HT1080 (cell line): ENCODE measurements around the gene IQGAP2. TPM values are rescaled to one million over a fixed set of nuclear protein-coding genes. Genes with fewer than 3 reads are reported as not detected.

Experiments
- DNase-seq: peaks from one replicate; pipeline ENCODE4 v3.0.0-alpha.2; 2015; ENCODE audit warnings: low read depth
- total RNA-seq: library from RNA; depleted of rRNA; stranded (reverse); fragments of >200 nt; shearing (Covaris generic); gene quantifications from 2 replicates; pipeline ENCODE4 v1.2.3, GENCODE V29; 2014

Gene IQGAP2
- total RNA-seq, 1 experiment from 2014 or later, result 0.16 TPM

- no peak for DNase-seq
Observed at GRCh38 chr5:76383126-76383832, 19.8 kb upstream of the IQGAP2 start.

GRCh38 chr5:76384189-76384588, 18.9 kb upstream of the IQGAP2 start:
- no peak for DNase-seq

GRCh38 chr5:76384705-76385104, 18.4 kb upstream of the IQGAP2 start:
- DNase-seq, result no peak

DNA sequence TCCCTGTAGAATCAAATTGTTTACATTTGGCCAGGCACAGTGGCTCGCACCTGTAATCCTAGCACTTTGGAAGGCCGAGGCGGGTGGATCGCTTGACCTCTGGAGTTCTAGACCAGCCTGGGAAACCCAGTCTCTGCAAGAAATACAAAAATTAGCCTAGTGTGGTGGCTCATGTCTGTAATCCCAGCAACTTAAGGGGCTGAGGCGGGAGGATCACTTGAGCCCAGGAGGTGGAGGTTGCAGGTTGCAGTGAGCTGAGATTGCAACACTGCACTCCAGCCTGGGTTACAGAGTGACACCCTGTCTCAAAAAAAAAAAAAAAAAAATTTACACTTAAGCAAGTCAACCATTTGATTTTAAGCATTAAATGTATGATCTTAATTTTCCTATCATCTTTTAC, 17.5 kb upstream of the IQGAP2 start:
- DNase-seq, result no peak

DNA sequence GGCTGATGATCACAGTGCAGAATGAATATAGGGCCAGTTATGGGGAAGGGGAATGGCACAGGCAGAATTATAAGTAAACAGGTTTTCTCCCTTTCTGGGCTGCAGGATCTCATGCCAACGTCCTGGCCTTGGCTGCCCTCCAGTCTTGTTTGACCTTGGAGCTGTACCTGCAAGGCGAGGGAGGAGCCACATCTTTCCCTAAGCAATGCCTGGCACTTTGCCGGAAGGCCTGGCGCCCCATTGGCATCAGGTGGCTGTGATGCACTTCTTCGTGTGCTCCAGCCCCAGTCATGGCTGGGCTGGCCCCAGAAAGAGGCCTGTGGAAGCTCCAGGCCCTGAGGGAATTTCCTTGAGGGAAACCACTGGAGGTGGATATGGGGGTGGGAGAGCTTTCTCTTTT, 16.7 kb upstream of the IQGAP2 start:
- DNase-seq, result no peak

DNA sequence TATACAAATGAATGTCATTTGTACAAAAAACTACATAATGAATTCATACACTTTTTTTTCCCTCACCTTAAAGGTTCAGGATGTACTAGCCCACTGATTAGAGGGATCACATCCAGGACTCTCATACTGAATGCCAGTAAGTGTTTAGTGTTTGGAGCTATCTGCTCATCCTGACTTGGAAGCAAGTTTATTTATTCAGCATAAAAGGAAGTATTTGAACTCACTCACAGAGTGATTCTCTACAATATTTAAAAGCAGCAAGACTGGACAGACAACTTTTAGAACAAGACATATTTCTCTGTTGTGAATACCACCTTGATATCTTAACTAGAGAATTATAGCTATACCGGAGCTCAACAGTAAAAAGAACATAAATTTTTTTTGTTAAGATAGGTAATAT, 14.8 kb upstream of the IQGAP2 start:
- no peak for DNase-seq

- no peak for DNase-seq
Observed at GRCh38 chr5:76388791-76389512, 14.1 kb upstream of the IQGAP2 start.

- DNase-seq, result no peak
Observed at GRCh38 chr5:76389513-76390154, 13.5 kb upstream of the IQGAP2 start.

GRCh38 chr5:76391014-76391413, 12.1 kb upstream of the IQGAP2 start:
- no peak for DNase-seq

GRCh38 chr5:76393035-76393680, 9.9 kb upstream of the IQGAP2 start:
- DNase-seq, result no peak

DNA sequence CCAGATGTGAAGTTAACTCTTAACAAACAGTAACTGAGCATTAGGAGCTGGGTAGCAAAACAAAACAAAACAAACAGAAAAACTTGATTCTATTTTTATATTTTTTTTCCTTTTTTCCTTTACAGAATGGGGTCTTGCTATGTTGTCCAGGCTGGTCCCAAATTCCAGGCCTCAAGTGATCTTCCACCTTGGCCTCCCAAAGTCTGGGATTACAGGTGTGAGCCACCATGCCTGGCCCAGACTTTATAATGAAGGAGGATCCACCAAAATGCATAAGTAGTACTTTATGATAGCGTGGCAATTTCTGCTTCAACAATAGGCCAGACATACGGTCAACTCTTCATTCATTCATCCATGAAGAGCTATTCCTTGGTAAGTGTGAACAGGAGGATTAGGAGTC, 5.9 kb upstream of the IQGAP2 start:
- no peak for DNase-seq

DNA sequence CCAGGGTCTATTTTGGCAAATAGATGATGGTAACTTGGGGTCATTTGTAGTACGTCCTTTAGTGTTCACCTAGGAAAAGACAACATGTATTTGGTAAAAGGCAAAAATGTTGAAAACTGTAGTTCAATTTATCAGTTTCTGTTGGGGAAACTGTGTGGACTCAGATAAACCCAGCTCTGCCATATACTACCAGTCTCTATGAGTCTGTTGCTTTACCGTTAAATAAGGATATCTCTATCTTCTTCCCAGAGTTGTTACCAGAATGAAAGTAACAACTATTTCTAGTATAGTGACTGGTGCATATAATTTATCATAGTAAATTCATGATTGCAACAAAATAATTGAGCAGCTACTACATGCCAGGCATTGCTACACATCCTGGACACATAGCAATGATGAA, 3.8 kb upstream of the IQGAP2 start:
- DNase-seq, result no peak

DNA sequence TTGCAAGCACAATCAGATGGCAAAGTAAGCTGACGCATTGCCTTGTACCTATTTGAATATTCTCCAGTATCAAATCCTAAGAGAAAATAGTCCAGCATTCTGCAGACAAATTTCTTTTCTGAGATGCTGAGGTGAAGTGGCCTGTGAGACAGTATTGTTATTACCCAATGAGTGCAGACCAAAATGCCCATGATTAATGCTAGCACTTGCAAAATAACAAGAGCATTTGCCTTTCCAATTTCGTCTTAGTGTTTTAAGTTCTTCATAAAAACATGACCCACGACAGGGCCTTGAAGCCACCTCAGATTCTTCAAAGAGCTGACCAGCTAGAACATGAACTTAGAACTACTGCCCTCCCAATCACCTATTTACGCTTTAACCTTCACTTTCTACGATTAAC, 2.6 kb upstream of the IQGAP2 start:
- no peak for DNase-seq

DNA sequence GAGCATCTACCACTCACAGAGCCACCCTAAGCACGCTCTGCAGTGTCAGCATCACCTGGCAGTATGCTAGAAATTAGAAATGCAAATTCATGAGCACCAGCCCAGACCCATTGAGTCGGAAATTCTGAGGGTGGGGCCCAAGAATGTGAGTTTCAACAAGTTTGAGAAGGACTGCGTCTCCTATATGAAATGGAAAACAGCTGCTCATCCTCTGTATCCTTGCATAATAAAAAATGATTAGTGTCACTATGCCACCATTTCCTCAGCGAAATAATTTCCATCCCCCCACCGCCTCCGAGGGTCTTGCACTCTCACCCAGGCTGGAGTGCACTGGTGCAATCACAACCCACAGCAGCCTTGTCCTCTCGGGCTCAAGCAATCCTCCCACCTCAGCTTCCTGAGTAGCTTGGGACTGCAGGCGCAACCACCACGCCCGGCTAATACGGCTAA, 1.3 kb upstream of the IQGAP2 start:
- DNase-seq, result no peak

- no peak for DNase-seq
Observed at GRCh38 chr5:76402251-76402885, 717 bp upstream of the IQGAP2 start.

DNA sequence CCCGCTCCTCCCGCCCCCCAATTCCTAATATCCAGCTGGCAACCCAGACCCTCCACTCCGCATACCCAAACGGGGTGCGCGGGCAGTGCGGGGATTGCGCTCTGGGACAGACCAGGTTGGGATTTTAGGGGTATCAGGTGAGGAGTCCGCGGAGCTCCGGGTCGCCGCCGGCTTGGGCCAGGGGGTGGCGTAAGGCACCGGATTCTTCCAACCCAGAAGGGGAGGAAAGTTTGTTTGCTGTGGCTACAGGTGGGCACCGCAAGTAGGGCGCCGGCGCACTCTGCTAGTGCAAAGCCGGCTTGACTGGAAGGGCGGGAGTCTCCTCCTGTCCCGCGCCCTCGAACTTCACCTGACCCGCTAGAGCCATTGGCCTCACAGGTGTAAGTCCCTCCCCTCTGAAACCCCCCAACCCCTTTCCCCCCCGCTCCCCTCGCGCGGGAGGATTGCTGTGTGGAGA, 709 bp downstream of the IQGAP2 start:
- DNase-seq, result no peak

DNA sequence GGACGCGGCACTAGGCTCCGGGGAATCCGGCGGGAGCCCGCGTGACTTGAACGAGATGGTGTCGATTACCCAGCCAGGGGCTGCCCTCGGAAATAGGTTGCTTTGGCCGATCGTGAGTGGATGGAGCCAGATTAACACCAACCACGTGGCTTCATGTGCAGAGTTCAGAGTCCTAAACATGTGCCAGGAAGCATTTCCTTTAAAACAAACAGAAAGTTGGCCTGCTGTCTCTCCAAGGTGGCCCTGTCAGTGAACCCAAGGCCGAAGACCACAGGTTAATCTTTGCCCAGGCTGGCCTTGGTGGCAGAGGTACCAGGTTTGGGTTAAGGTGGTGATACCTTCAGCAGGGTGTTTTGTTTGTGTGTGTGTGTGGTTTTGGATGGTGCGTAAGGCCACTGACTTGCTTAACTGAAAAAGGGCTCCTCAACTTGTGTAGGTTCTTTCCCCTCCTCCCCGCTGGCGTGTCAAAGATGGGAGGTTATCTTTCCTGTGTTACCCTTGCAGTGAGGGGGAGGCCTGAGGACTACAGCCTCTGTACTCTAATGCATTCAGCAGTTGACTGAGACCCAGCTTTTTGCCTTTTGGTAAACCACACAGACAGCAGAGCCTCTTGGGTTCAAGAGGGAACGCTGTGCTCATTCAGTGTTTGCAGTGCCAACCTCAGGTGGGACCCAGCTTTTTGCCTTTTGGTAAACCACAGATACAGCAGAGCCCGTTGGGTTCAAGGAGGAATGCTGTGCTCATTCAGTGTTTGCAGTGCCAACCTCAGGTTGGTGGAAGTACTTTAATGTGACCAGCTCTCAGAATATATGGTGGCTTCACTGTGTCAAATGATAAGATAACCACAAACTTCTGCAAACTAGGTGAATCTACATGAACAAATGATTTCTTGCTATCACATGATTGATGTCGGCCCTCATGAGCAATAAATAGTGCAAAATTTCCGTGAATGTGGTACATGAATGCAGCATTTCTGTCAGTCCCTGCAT, 1.4 kb downstream of the IQGAP2 start:
- DNase-seq, result no peak

GRCh38 chr5:76406014-76406413, 2.9 kb downstream of the IQGAP2 start:
- no peak for DNase-seq

DNA sequence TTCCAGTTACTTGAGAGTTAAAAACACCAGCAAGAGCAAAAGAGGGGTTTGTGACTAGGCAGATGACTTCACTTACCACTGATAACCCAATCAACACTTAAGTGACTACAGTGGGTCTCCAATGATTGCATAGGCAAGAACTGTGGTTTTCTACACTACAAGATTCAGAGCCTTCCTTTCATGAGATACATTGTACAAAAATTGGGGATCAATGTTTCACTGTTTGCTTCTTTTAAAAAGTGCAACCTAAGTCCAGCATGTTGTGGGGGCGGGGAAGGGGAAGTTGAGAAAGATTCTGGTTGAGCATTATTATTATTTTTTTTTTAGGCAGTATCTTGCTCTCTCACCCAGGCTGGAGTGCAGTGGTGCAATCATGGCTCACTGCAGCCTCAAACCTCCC, 3.6 kb downstream of the IQGAP2 start:
- DNase-seq, result no peak

DNA sequence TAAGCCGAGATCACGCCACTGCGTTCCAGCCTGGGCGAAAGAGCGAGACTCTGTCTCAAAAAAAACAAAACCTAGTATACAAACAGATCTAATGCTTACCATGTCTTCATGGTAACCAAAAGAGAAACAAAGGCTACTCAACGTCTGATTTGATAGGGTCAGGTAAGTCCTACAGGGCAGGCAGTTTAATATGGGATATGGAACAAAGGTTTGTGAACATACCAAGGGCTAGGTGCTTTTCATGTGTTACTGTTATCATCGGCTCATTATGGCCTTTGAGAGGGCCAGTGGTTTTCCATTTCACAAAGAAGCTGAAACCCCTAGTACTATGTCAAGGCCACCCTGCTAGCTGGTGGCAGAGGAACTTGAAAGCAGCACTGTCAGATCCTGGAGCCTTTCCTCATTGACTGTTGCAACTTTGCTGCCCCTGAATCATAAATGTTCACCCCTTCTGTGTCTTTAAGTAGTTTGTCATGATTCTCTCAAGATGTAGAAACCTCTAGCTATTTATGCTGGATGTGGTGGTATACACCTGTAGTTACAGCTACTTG, 5.1 kb downstream of the IQGAP2 start:
- no peak for DNase-seq
